Mammary epithelial cell (primary cell): Measurements from ENCODE around the gene PDIA4.

Experiments used
- CTCF ChIP-seq, 2 donors: IDR thresholded peaks in 1 of 2; conservative IDR thresholded peaks in 1 of 2; 2 replicates each; pipeline ENCODE4 v1.5.1; 2011 to 2012; ENCODE audit warnings: inconsistent platforms in 2 of 2, low read length in 2 of 2, mild to moderate bottlenecking in 2 of 2, control low read depth in 1 of 2, low read depth in 1 of 2; ENCODE audit not compliant: insufficient read depth in 1 of 2; ENCODE audit errors: extremely low read depth in 1 of 2
- EZH2 ChIP-seq: IDR thresholded peaks from 2 replicates; pipeline ENCODE4 v1.6.1; 2012; ENCODE audit warnings: low read length, inconsistent platforms, borderline replicate concordance

DNA sequence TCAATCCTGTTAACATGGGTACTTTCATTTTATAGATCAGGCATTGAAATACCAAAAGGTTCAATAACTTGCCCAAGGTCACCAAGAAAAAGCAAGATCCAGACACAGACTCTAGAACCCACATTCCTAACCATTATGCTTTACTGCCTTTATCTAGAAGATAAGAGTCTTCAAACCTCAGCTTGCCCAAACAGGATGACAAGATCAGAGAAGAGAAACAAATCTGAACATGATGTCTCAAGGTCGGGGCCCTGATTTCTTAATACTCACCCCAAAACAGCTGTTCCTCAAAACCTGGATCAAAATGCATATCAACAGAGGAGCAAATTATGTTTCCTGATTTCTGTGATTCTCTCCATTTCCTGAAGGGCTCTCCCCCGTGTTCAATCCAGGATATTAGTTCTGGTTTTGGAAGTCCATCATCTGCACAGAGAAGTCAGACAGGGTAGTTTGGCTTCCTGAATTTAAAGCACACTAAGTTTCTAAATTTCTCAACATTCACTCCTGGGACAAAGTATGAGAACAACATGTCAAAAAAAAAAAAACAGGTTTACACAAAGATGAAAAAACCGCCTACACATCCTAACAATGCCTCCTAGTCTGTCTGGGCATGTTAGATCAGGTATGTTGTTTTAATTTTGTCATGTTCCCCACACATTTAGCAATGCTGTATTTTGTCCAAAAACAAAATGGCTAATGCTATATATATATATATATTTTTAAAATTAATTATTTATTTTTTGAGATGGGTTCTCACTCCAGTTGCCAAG lies 46.0 kb upstream of the PDIA4 start:
- TF ChIP-seq CTCF (conservative IDR thresholded peaks at IDR 0.05 in 1 of 2, IDR thresholded peaks at IDR 0.05 in 1 of 2; ENCODE audit: extremely low read depth in 1 of 2, insufficient read depth in 1 of 2, low read depth in 1 of 2, low read length in 2 of 2) (no peak), EZH2 (no peak)
